OCI-LY7 (cell line): Measurements from ENCODE around the gene PLAC9.

Experiments
- CTCF ChIP-seq: fragments of 200-600 bp; sonication (generic); conservative IDR thresholded peaks from 2 replicates; pipeline ENCODE4 v1.5.1; 2014; ENCODE audit warnings: mild to moderate bottlenecking, antibody characterized with exemption, low read length, moderate library complexity, mixed read lengths
- EZH2phosphoT487 ChIP-seq: fragments of 200-600 bp; sonication (generic); IDR thresholded peaks from 2 replicates; pipeline ENCODE4 v1.6.1; 2018; ENCODE audit warnings: low read depth, borderline replicate concordance, mild to moderate bottlenecking, mixed run types, antibody characterized with exemption, low read length, moderate library complexity, mixed read lengths

- TF ChIP-seq CTCF (no peak), EZH2phosphoT487 (no peak)
These were observed 51.8 kb downstream of the PLAC9 start for GRCh38 chr10:80184291-80184690.
